HepG2 (cell line): ENCODE data around the gene RAB24. TPM values are rescaled to one million over a fixed set of nuclear protein-coding genes. Genes with fewer than 3 reads are reported as not detected.
A peak's percentile ranks its signal among the peaks of the same experiment; 100 is the strongest.

Source experiments
- AKAP8 ChIP-seq: sonication (generic); formaldehyde crosslinking; IDR thresholded peaks from 2 replicates; pipeline ENCODE4 v1.5.1; 2020; ENCODE audit warnings: mild to moderate bottlenecking, missing genetic modification reagents
- ATF7-NPFF ChIP-seq: sonication (generic); formaldehyde crosslinking; IDR thresholded peaks from 2 replicates; pipeline ENCODE4 v1.8.1; 2023; ENCODE audit warnings: mild to moderate bottlenecking, low read depth, missing genetic modification reagents, moderate library complexity
- CBX5 ChIP-seq: sonication (generic); formaldehyde crosslinking; IDR thresholded peaks from 2 replicates; pipeline ENCODE4 v1.4.0; 2020; ENCODE audit warnings: missing genetic modification reagents, borderline replicate concordance
- CC2D1A ChIP-seq: sonication (generic); formaldehyde crosslinking; IDR thresholded peaks from 2 replicates; pipeline ENCODE4 v1.8.1; 2023; ENCODE audit warnings: mild to moderate bottlenecking, missing genetic modification reagents
- DNMT3B ChIP-seq: conservative IDR thresholded peaks from 2 replicates; pipeline ENCODE4 v1.6.1; 2016; ENCODE audit warnings: missing biosample characterization, control low read depth
- GABPB1 ChIP-seq: IDR thresholded peaks from 2 replicates; pipeline ENCODE4 v1.6.1; 2016; ENCODE audit warnings: mild to moderate bottlenecking, missing genetic modification reagents, moderate library complexity, missing compliant biosample characterization
- HDAC2 ChIP-seq: sonication (generic); formaldehyde crosslinking; IDR thresholded peaks from 2 replicates; pipeline ENCODE4 v1.4.0; 2020; ENCODE audit warnings: missing genetic modification reagents
- KDM3A ChIP-seq: IDR thresholded peaks from 2 replicates; pipeline ENCODE4 v1.6.1; 2018; ENCODE audit warnings: low read depth, missing compliant biosample characterization
- MAZ ChIP-seq, 2 experiments: sonication (generic) in 1 of 2; formaldehyde crosslinking in 1 of 2; IDR thresholded peaks; 2 replicates each; pipeline versions ENCODE4 v1.5.0 to v1.6.1; 2012 to 2020; ENCODE audit warnings: low read depth in 2 of 2, mild to moderate bottlenecking in 2 of 2, borderline replicate concordance in 1 of 2, improper control_type of control experiment in 1 of 2, low read length in 1 of 2, missing genetic modification reagents in 1 of 2, moderate library complexity in 1 of 2
- MZF1 ChIP-seq: sonication (generic); formaldehyde crosslinking; IDR thresholded peaks from 2 replicates; pipeline ENCODE4 v1.8.1; 2023; ENCODE audit warnings: mild to moderate bottlenecking, missing genetic modification reagents, borderline replicate concordance
- NFKB2 ChIP-seq: sonication (generic); formaldehyde crosslinking; IDR thresholded peaks from 2 replicates; pipeline ENCODE4 v1.4.0; 2020; ENCODE audit warnings: missing genetic modification reagents, borderline replicate concordance
- POGZ ChIP-seq: sonication (generic); formaldehyde crosslinking; IDR thresholded peaks from 2 replicates; pipeline ENCODE4 v1.4.0; 2020; ENCODE audit warnings: mild to moderate bottlenecking, missing genetic modification reagents
- SMC3 ChIP-seq: IDR thresholded peaks from 2 replicates; pipeline ENCODE4 v1.6.1; 2011; ENCODE audit warnings: low read length, improper control_type of control experiment
- SOX6 ChIP-seq, 2 experiments: fragments of 450-650 bp in 1 of 2; sonication (generic) in 1 of 2; formaldehyde crosslinking in 1 of 2; IDR thresholded peaks; 2 replicates each; pipeline versions ENCODE4 v1.4.0 to v1.6.1; 2017 to 2020; ENCODE audit warnings: antibody characterized with exemption in 1 of 2, mild to moderate bottlenecking in 1 of 2, missing genetic modification reagents in 1 of 2
- ZMYM3 ChIP-seq: sonication (generic); formaldehyde crosslinking; IDR thresholded peaks from 2 replicates; pipeline ENCODE4 v1.5.1; 2020; ENCODE audit warnings: mild to moderate bottlenecking, missing genetic modification reagents
- ZNF10 ChIP-seq: sonication (generic); formaldehyde crosslinking; IDR thresholded peaks from 2 replicates; pipeline ENCODE4 v1.4.0; 2020; ENCODE audit warnings: mild to moderate bottlenecking, low read depth, missing genetic modification reagents, borderline replicate concordance
- ZNF121 ChIP-seq: sonication (generic); formaldehyde crosslinking; IDR thresholded peaks from 2 replicates; pipeline ENCODE4 v1.5.0; 2020; ENCODE audit warnings: mild to moderate bottlenecking, missing genetic modification reagents
- ZNF724P ChIP-seq: sonication (generic); formaldehyde crosslinking; IDR thresholded peaks from 2 replicates; pipeline ENCODE4 v1.8.0; 2022; ENCODE audit warnings: missing genetic modification reagents, borderline replicate concordance
- ZNF772 ChIP-seq: sonication (generic); formaldehyde crosslinking; IDR thresholded peaks from 2 replicates; pipeline ENCODE4 v1.5.0; 2020; ENCODE audit warnings: mild to moderate bottlenecking, missing genetic modification reagents
- polyA plus RNA-seq, 8 experiments: library from polyadenylated mRNA; depleted of rRNA in 3 of 8; stranded (reverse) in 7 of 8; unstranded in 1 of 8; fragments of >200 nt; fragmentation: Illumina TruSeq in 4 of 8; extraction: Trizol in 4 of 8; gene quantifications; 2 replicates each; pipeline versions ENCODE4 v1.2.1 to v1.2.3, GENCODE V29; 2011 to 2016; ENCODE audit warnings: low read depth in 4 of 8, missing spikeins in 1 of 8, mixed read lengths in 1 of 8; ENCODE audit not compliant: insufficient read depth in 1 of 8
- total RNA-seq, 5 experiments: library from RNA; depleted of rRNA; stranded (reverse); fragments of >200 nt; fragmentation: Illumina TruSeq; extraction: Trizol; gene quantifications; 2 replicates each; pipeline ENCODE4 v1.2.3, GENCODE V29; 2016; ENCODE audit warnings: low read depth in 1 of 5
- TF ChIP-seq, protein P1 (sequence below): sonication (generic); IDR thresholded peaks from 2 replicates; pipeline ENCODE4 v1.6.1; 2016; ENCODE audit warnings: low read depth, borderline replicate concordance
- TF ChIP-seq, protein P2 (sequence below), 2 experiments: sonication (generic) in 1 of 2; formaldehyde crosslinking in 1 of 2; IDR thresholded peaks; 2 replicates each; pipeline versions ENCODE4 v1.4.0 to v1.6.1; 2018 to 2020; ENCODE audit warnings: missing genetic modification reagents in 2 of 2, borderline replicate concordance in 1 of 2, low read depth in 1 of 2, mild to moderate bottlenecking in 1 of 2, missing biosample characterization in 1 of 2
- TF ChIP-seq, protein P3 (sequence below): sonication (generic); formaldehyde crosslinking; IDR thresholded peaks from 2 replicates; pipeline ENCODE4; 2020; ENCODE audit warnings: missing genetic modification reagents, mild to moderate bottlenecking, borderline replicate concordance

The RAB24 gene
- total and polyA plus RNA-seq, 2 of the 13 experiments (the other 11 are each of a cell fraction or from before 2014, with no cell fraction given) = 22.9 to 63.7 TPM

DNA sequence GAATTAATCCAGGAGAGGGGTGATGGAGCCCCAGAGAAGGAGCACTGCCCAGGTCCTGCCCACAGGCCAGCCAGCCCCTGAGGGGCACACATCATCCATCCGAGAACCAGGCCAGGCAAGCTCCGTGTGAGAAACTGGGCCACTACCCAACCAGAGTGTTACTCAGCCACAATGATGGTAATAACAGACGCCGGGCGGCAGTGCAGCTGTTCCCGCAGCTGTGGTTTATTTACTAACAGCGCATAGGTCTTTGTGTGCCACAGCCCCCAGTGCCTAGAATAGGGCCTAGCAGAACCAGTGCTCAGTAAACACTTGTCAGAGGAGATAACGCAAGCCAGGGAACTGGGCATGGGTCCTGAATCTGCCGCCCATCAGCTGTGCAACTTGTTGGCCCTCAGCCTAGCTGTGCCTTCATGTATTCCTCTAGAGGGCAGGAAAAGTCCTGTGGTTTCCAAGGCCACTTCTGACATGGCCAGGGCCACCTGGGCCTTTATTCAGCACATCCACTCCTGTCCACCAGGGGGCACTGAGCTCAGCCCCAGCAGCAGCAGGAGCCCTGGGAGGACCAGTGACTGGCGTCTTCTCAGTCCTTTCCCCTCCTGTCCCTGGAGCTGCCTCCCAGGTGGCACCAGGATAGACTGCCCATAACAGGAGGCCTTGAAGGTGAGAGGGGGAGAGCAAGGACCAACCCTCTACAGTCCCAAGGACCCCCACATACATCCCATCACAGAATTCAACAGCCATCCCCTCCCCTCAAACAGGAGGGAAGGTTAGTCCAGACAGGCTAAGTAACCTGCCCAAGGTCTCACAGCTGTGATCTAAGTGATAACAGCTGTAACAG lies 6.1 kb upstream of the RAB24 start (continued):
- TF ChIP-seq CBX5 (CRISPR knock-in tag) (peak; percentile 25; the same call in 1 of the 2 replicates), NFKB2 (CRISPR knock-in tag) (0 out of 2 replicates have a peak, but pooled peaks have one; percentile 37), MAZ (IDR thresholded peaks at IDR 0.05; ENCODE audit: borderline replicate concordance, low read depth, low read length) (no peak), MAZ (CRISPR knock-in tag; IDR thresholded peaks at IDR 0.05; ENCODE audit: low read depth) (peak; percentile 49; the same call in 1 of the 2 replicates), ZNF121 (peak; percentile 41; the same call in 1 of the 2 replicates), ZNF772 (CRISPR knock-in tag) (0 out of 2 replicates have a peak, but pooled peaks have one; percentile 43), DNMT3B (no peak), POGZ (CRISPR knock-in tag) (0 out of 2 replicates have a peak, but pooled peaks have one; percentile 13), SOX6 (IDR thresholded peaks at IDR 0.05) (no peak), SOX6 (CRISPR knock-in tag; IDR thresholded peaks at IDR 0.05) (peak; percentile 44; the same call in 1 of the 2 replicates), AKAP8 (no peak), HDAC2 (CRISPR knock-in tag) (peak; percentile 19; the same call in 1 of the 2 replicates), ZMYM3 (peak; percentile 50; the same call in 1 of the 2 replicates), CC2D1A (CRISPR knock-in tag) (0 out of 2 replicates have a peak, but pooled peaks have one; percentile 49), ATF7-NPFF (CRISPR knock-in tag) (peak; percentile 32; the same call in 1 of the 2 replicates), SMC3 (peak; percentile 60; the same call in 1 of the 2 replicates), ZNF724P (CRISPR knock-in tag) (0 out of 2 replicates have a peak, but pooled peaks have one; percentile 27), GABPB1 (CRISPR knock-in tag) (0 out of 2 replicates have a peak, but pooled peaks have one; percentile 13), MZF1 (no peak), ZNF10 (CRISPR knock-in tag) (no peak), KDM3A (CRISPR knock-in tag) (0 out of 2 replicates have a peak, but pooled peaks have one; percentile 30)
- TF ChIP-seq, protein P1, sequence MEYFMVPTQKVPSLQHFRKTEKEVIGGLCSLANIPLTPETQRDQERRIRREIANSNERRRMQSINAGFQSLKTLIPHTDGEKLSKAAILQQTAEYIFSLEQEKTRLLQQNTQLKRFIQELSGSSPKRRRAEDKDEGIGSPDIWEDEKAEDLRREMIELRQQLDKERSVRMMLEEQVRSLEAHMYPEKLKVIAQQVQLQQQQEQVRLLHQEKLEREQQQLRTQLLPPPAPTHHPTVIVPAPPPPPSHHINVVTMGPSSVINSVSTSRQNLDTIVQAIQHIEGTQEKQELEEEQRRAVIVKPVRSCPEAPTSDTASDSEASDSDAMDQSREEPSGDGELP = peak; percentile 47
- TF ChIP-seq, protein P2, sequence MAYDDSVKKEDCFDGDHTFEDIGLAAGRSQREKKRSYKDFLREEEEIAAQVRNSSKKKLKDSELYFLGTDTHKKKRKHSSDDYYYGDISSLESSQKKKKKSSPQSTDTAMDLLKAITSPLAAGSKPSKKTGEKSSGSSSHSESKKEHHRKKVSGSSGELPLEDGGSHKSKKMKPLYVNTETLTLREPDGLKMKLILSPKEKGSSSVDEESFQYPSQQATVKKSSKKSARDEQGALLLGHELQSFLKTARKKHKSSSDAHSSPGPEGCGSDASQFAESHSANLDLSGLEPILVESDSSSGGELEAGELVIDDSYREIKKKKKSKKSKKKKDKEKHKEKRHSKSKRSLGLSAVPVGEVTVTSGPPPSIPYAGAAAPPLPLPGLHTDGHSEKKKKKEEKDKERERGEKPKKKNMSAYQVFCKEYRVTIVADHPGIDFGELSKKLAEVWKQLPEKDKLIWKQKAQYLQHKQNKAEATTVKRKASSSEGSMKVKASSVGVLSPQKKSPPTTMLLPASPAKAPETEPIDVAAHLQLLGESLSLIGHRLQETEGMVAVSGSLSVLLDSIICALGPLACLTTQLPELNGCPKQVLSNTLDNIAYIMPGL (CRISPR knock-in tag; IDR thresholded peaks at IDR 0.05; ENCODE audit: borderline replicate concordance in 1 of 2, low read depth in 1 of 2) = peak; percentile 81 to 89
- TF ChIP-seq, protein P3, sequence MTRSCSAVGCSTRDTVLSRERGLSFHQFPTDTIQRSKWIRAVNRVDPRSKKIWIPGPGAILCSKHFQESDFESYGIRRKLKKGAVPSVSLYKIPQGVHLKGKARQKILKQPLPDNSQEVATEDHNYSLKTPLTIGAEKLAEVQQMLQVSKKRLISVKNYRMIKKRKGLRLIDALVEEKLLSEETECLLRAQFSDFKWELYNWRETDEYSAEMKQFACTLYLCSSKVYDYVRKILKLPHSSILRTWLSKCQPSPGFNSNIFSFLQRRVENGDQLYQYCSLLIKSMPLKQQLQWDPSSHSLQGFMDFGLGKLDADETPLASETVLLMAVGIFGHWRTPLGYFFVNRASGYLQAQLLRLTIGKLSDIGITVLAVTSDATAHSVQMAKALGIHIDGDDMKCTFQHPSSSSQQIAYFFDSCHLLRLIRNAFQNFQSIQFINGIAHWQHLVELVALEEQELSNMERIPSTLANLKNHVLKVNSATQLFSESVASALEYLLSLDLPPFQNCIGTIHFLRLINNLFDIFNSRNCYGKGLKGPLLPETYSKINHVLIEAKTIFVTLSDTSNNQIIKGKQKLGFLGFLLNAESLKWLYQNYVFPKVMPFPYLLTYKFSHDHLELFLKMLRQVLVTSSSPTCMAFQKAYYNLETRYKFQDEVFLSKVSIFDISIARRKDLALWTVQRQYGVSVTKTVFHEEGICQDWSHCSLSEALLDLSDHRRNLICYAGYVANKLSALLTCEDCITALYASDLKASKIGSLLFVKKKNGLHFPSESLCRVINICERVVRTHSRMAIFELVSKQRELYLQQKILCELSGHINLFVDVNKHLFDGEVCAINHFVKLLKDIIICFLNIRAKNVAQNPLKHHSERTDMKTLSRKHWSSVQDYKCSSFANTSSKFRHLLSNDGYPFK = no peak
